Measurements from ENCODE around the gene RNU5B-1.
A peak's percentile ranks its signal among the peaks of the same experiment; 100 is the strongest.

- TF ChIP-seq, protein P1, sequence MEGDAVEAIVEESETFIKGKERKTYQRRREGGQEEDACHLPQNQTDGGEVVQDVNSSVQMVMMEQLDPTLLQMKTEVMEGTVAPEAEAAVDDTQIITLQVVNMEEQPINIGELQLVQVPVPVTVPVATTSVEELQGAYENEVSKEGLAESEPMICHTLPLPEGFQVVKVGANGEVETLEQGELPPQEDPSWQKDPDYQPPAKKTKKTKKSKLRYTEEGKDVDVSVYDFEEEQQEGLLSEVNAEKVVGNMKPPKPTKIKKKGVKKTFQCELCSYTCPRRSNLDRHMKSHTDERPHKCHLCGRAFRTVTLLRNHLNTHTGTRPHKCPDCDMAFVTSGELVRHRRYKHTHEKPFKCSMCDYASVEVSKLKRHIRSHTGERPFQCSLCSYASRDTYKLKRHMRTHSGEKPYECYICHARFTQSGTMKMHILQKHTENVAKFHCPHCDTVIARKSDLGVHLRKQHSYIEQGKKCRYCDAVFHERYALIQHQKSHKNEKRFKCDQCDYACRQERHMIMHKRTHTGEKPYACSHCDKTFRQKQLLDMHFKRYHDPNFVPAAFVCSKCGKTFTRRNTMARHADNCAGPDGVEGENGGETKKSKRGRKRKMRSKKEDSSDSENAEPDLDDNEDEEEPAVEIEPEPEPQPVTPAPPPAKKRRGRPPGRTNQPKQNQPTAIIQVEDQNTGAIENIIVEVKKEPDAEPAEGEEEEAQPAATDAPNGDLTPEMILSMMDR (IDR thresholded peaks at IDR 0.05) = no peak
- TF ChIP-seq TAF1 (IDR thresholded peaks at IDR 0.05; ENCODE audit: borderline replicate concordance, low read depth, low read length) (no peak), EZH2phosphoT487 (IDR thresholded peaks at IDR 0.05; ENCODE audit: borderline replicate concordance, low read depth) (no peak), NRF1 (IDR thresholded peaks at IDR 0.05; ENCODE audit: low read depth, low read length) (no peak), EP300 (IDR thresholded peaks at IDR 0.05; ENCODE audit: borderline replicate concordance in 1 of 2, low read depth in 1 of 2, low read length in 1 of 2) (peak in 1 of 2 experiments; percentile 54; a peak in 2 of 4 replicates), PBX3 (IDR thresholded peaks at IDR 0.05) (no peak), POLR2AphosphoS5 (IDR thresholded peaks at IDR 0.05; ENCODE audit: low read depth, low read length) (no peak), GABPA (IDR thresholded peaks at IDR 0.05; ENCODE audit: low read depth) (no peak), MAX (IDR thresholded peaks at IDR 0.05; ENCODE audit: low read depth) (no peak)
- TF ChIP-seq, protein P2, sequence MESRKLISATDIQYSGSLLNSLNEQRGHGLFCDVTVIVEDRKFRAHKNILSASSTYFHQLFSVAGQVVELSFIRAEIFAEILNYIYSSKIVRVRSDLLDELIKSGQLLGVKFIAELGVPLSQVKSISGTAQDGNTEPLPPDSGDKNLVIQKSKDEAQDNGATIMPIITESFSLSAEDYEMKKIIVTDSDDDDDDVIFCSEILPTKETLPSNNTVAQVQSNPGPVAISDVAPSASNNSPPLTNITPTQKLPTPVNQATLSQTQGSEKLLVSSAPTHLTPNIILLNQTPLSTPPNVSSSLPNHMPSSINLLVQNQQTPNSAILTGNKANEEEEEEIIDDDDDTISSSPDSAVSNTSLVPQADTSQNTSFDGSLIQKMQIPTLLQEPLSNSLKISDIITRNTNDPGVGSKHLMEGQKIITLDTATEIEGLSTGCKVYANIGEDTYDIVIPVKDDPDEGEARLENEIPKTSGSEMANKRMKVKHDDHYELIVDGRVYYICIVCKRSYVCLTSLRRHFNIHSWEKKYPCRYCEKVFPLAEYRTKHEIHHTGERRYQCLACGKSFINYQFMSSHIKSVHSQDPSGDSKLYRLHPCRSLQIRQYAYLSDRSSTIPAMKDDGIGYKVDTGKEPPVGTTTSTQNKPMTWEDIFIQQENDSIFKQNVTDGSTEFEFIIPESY (IDR thresholded peaks at IDR 0.05; ENCODE audit: borderline replicate concordance, low read depth) = no peak
Measured at GRCh38 chr15:65312400-65312916, 8.0 kb downstream of the RNU5B-1 start.

Data from SK-N-SH (cell line).